Glutamatergic neuron (in vitro differentiated cells): ENCODE data around the gene SLC4A4. TPM values are rescaled to one million over a fixed set of nuclear protein-coding genes. Genes with fewer than 3 reads are reported as not detected.

Source experiments
- DNase-seq: peaks from one replicate; pipeline ENCODE4 v3.0.0; 2022
- H3K27ac Mint-ChIP-seq: one replicate; pipeline ENCODE4 v1.8.0; 2020; ENCODE audit warnings: mild to moderate bottlenecking, mixed read lengths, inconsistent platforms; ENCODE audit not compliant: unreplicated experiment
- H3K27me3 Mint-ChIP-seq: one replicate; pipeline ENCODE4 v1.8.0; 2020; ENCODE audit warnings: mild to moderate bottlenecking, moderate library complexity, mixed read lengths, inconsistent platforms; ENCODE audit not compliant: unreplicated experiment
- H3K36me3 Mint-ChIP-seq: one replicate; pipeline ENCODE4 v1.8.0; 2020; ENCODE audit warnings: mild to moderate bottlenecking, mixed read lengths, inconsistent platforms; ENCODE audit not compliant: unreplicated experiment
- H3K4me1 Mint-ChIP-seq: one replicate; pipeline ENCODE4 v1.8.0; 2020; ENCODE audit warnings: mild to moderate bottlenecking, low read depth, mixed read lengths, inconsistent platforms; ENCODE audit not compliant: unreplicated experiment
- H3K4me3 Mint-ChIP-seq: one replicate; pipeline ENCODE4 v1.8.0; 2020; ENCODE audit warnings: mild to moderate bottlenecking, mixed read lengths, inconsistent platforms; ENCODE audit not compliant: unreplicated experiment
- H3K9me3 Mint-ChIP-seq: one replicate; pipeline ENCODE4 v1.8.0; 2020; ENCODE audit warnings: mild to moderate bottlenecking, moderate library complexity, mixed read lengths, inconsistent platforms; ENCODE audit not compliant: unreplicated experiment
- CTCF ChIP-seq: fragments of 200-600 bp; sonication (generic); IDR thresholded peaks from one replicate; pipeline ENCODE4 v1.5.0; 2021; ENCODE audit not compliant: partially characterized antibody, unreplicated experiment
- total RNA-seq: library from RNA; stranded (reverse); fragmentation: NEBNext Ultra II Directional; extraction: Animal tissue kit (Norgen Biotek cat#: 25700); gene quantifications from one replicate; pipeline ENCODE4 v1.2.1, GENCODE V29; 2021; ENCODE audit not compliant: unreplicated experiment

Gene SLC4A4
- total RNA-seq, 1 donor from 2014 or later = 0.86 TPM

GRCh38 chr4:71593311-71593710 lies 254.5 kb downstream of the SLC4A4 start:
- Mint-ChIP-seq H3K9me3 (no peaks in the 10 kb centered on the region), H3K36me3 (no peaks in the 10 kb centered on the region), H3K4me3 (no peak overlapping the region), H3K27me3 (no peaks in the 10 kb centered on the region), H3K4me1 (no peaks in the 10 kb centered on the region), H3K27ac (no peak overlapping the region)
- no peak for TF ChIP-seq CTCF
- DNase-seq = no peak

GRCh38 chr4:71595576-71596108 lies 256.8 kb downstream of the SLC4A4 start:
- Mint-ChIP-seq H3K27ac (no peak overlapping the region), H3K36me3 (no peaks in the 10 kb centered on the region), H3K27me3 (no peaks in the 10 kb centered on the region), H3K4me3 (no peak overlapping the region), H3K4me1 (no peaks in the 10 kb centered on the region), H3K9me3 (no peaks in the 10 kb centered on the region)
- TF ChIP-seq CTCF = no peak
- DNase-seq = no peak

GRCh38 chr4:71599578-71599977 lies 260.8 kb downstream of the SLC4A4 start:
- Mint-ChIP-seq H3K36me3 (no peaks in the 10 kb centered on the region), H3K9me3 (no peaks in the 10 kb centered on the region), H3K27ac (no peak overlapping the region), H3K4me3 (no peak overlapping the region), H3K4me1 (no peaks in the 10 kb centered on the region), H3K27me3 (no peaks in the 10 kb centered on the region)
- TF ChIP-seq CTCF = no peak
- DNase-seq = no peak

GRCh38 chr4:71602289-71602900 lies 263.6 kb downstream of the SLC4A4 start:
- no peaks in the 10 kb centered on the region for H3K36me3 Mint-ChIP-seq
- H3K27me3 Mint-ChIP-seq = no peaks in the 10 kb centered on the region
- H3K27ac Mint-ChIP-seq = no peak overlapping the region
- TF ChIP-seq CTCF = no peak
- H3K4me1 Mint-ChIP-seq = no peaks in the 10 kb centered on the region
- peaks cover 1% of the 10 kb centered on the region for H3K9me3 Mint-ChIP-seq
- no peak overlapping the region for H3K4me3 Mint-ChIP-seq
- no peak for DNase-seq

GRCh38 chr4:71604785-71605184 lies 266.0 kb downstream of the SLC4A4 start:
- no peak for DNase-seq
- H3K4me1 Mint-ChIP-seq = no peaks in the 10 kb centered on the region
- H3K4me3 Mint-ChIP-seq = no peak overlapping the region
- H3K9me3 Mint-ChIP-seq = peaks cover 3% of the 10 kb centered on the region
- no peaks in the 10 kb centered on the region for H3K27me3 Mint-ChIP-seq
- no peak overlapping the region for H3K27ac Mint-ChIP-seq
- H3K36me3 Mint-ChIP-seq = no peaks in the 10 kb centered on the region
- TF ChIP-seq CTCF = no peak
